ENCODE measurements around the gene TMEM178B.

DNA sequence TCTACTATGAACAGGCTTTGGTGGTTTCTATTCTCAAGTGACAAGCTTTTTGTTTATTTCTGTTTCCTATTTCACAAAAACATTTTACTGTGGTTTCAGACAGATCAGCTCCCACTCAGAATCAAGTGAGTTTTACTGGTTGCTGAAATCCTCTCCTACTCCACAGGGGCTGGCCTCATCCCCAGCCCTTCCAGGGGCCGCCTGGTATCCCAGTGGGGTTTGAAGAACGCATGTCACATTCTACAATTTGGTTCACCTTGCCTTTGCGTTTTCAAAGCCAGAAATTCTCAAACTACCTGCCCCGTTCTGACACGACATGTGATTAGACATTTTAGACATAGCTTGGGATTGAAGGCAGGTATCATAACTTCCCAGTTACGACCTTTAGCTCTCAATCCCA is 316.5 kb downstream of the TMEM178B start:
- TF ChIP-seq HNRNPL (IDR thresholded peaks at IDR 0.05; ENCODE audit: low read depth, low read length): no peak
- TF ChIP-seq, protein P1, sequence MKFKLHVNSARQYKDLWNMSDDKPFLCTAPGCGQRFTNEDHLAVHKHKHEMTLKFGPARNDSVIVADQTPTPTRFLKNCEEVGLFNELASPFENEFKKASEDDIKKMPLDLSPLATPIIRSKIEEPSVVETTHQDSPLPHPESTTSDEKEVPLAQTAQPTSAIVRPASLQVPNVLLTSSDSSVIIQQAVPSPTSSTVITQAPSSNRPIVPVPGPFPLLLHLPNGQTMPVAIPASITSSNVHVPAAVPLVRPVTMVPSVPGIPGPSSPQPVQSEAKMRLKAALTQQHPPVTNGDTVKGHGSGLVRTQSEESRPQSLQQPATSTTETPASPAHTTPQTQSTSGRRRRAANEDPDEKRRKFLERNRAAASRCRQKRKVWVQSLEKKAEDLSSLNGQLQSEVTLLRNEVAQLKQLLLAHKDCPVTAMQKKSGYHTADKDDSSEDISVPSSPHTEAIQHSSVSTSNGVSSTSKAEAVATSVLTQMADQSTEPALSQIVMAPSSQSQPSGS (CRISPR knock-in tag; IDR thresholded peaks at IDR 0.05): no peak
- no peak for TF ChIP-seq ZNF879 (CRISPR knock-in tag; IDR thresholded peaks at IDR 0.05)
- TF ChIP-seq MAZ (IDR thresholded peaks at IDR 0.05; ENCODE audit: borderline replicate concordance, low read depth, low read length): no peak
- no peak for TF ChIP-seq MAZ (CRISPR knock-in tag; IDR thresholded peaks at IDR 0.05; ENCODE audit: low read depth)

All from HepG2 (cell line).